GM12878 (cell line): Measurements from ENCODE around the gene DLK2. TPM values are rescaled to one million over a fixed set of nuclear protein-coding genes. Genes with fewer than 3 reads are reported as not detected.

Source experiments
- ATAC-seq: fragments of 200-7000 bp; cut with Tn5 transposase; 3 replicates; pipeline ENCODE4 v1.9.1; 2020; ENCODE audit warnings: mild to moderate bottlenecking, moderate library complexity
- BruUV-seq: library from RNA; stranded (reverse); fragments of 400-500 nt; replicated peaks from 2 replicates; lab custom pipeline; 2021; lab: Mats Ljungman, UMichigan
- CTCF ChIA-PET: fragments of 300-600 bp; sonication (Branson Sonifier 250); formaldehyde crosslinking; extraction: SDS; loops from one replicate; lab custom pipeline; 2021; ENCODE audit warnings: inconsistent platforms; lab: Yijun Ruan, JAX
- POLR2A ChIA-PET: fragments of 350-600 bp; formaldehyde crosslinking; extraction: SDS; loops from one replicate; lab custom pipeline; 2021; ENCODE audit warnings: inconsistent platforms; lab: Charles Lee
- RAD21 ChIA-PET: fragments of 300-600 bp; sonication (Branson Sonifier 250); formaldehyde crosslinking; loops from one replicate; lab custom pipeline; 2023; ENCODE audit warnings: antibody characterized with exemption; ENCODE audit not compliant: unreplicated experiment; lab: Charles Lee
- SMC1A ChIA-PET: fragments of 300-600 bp; sonication (Branson Sonifier 250); formaldehyde crosslinking; loops from one replicate; lab custom pipeline; 2023; ENCODE audit not compliant: unreplicated experiment, uncharacterized antibody; lab: Charles Lee
- DNase-seq: peaks from one replicate; pipeline ENCODE4 v3.0.0-alpha.2; 2011; ENCODE audit warnings: low read depth, low spot score
- FAIRE-seq: peaks from 3 replicates; lab custom pipeline; 2011; peaks lifted over from hg19 to GRCh38; lab: Jason Lieb, UNC
- H2AFZ ChIP-seq: 2 replicates; pipeline ENCODE4 v1.6.0; 2011; ENCODE audit warnings: low read depth, low read length, control low read depth; ENCODE audit not compliant: control insufficient read depth
- H3K27ac ChIP-seq: 2 replicates; pipeline ENCODE4 v1.5.1; 2011; ENCODE audit warnings: control low read depth; ENCODE audit not compliant: control insufficient read depth, insufficient read depth
- H3K27me3 ChIP-seq, 2 experiments: replicated peaks in 1 of 2; 2 replicates each; pipeline versions ENCODE4 v1.6.0 to v1.6.1; 2011; ENCODE audit warnings: low read length in 1 of 2; ENCODE audit not compliant: control insufficient read depth in 2 of 2, insufficient read depth in 2 of 2
- H3K36me3 ChIP-seq, 2 experiments: 2 replicates each; pipeline ENCODE4 v1.5.1; 2011; ENCODE audit warnings: low read length in 1 of 2; ENCODE audit not compliant: control insufficient read depth in 2 of 2, insufficient read depth in 2 of 2
- H3K4me1 ChIP-seq: 2 replicates; pipeline ENCODE4 v1.6.1; 2011; ENCODE audit warnings: mild to moderate bottlenecking, low read length, moderate library complexity, mixed read lengths; ENCODE audit not compliant: control insufficient read depth, insufficient read depth
- H3K4me2 ChIP-seq: 2 replicates; pipeline ENCODE4 v1.6.0; 2011; ENCODE audit warnings: control low read depth; ENCODE audit not compliant: control insufficient read depth, insufficient read depth
- H3K4me3 ChIP-seq: fragments of 200-600 bp; sonication (generic); 2 replicates; pipeline ENCODE4 v1.5.1; 2016
- H3K79me2 ChIP-seq: 2 replicates; pipeline ENCODE4 v1.6.0; 2011; ENCODE audit warnings: low read length; ENCODE audit not compliant: control insufficient read depth, insufficient read depth
- H3K9ac ChIP-seq: 2 replicates; pipeline ENCODE4 v1.8.0; 2011; ENCODE audit warnings: low read length, control low read depth, mixed read lengths; ENCODE audit not compliant: control insufficient read depth, insufficient read depth
- H3K9me3 ChIP-seq: replicated peaks from 3 replicates; pipeline ENCODE4 v1.5.1; 2011; ENCODE audit warnings: mild to moderate bottlenecking, low read length; ENCODE audit not compliant: control insufficient read depth, insufficient read depth
- H4K20me1 ChIP-seq: 2 replicates; pipeline ENCODE4 v1.6.0; 2011; ENCODE audit not compliant: control insufficient read depth, insufficient read depth
- BCLAF1 ChIP-seq: fragments of 450-650 bp; IDR thresholded peaks from 2 replicates; pipeline ENCODE4 v1.6.1; 2017; ENCODE audit warnings: antibody characterized with exemption, mild to moderate bottlenecking, moderate library complexity
- IRF3 ChIP-seq: fragments of 450-650 bp; IDR thresholded peaks from 2 replicates; pipeline ENCODE4 v1.6.1; 2014; ENCODE audit warnings: mild to moderate bottlenecking
- MYC ChIP-seq: IDR thresholded peaks from 2 replicates; pipeline ENCODE4 v1.6.1; 2011; ENCODE audit warnings: mild to moderate bottlenecking, low read length, moderate library complexity, inconsistent platforms; ENCODE audit not compliant: insufficient read depth, insufficient replicate concordance, insufficient read length, severe bottlenecking
- WGBS: methylation state at CpG from one replicate; pipeline ENCODE4 v1.1.6; 2016; ENCODE audit warnings: low lambda C conversion rate; ENCODE audit not compliant: insufficient replicate concordance, insufficient coverage; ENCODE audit errors: missing lambda C conversion rate; 5-methylcytosine and 5-hydroxymethylcytosine counted together
- in situ Hi-C: fragments of 300-500 bp; cut with MboI; formaldehyde crosslinking; loops from 9 replicates; pipeline ENCODE4 v1.14.3; 2018; ENCODE audit warnings: mixed read lengths
- intact Hi-C: fragments of 100-400 bp; cut with micrococcal nuclease; formaldehyde crosslinking; loops from one replicate; pipeline ENCODE4 v1.14.2; 2022; ENCODE audit not compliant: unreplicated experiment
- polyA plus RNA-seq, 11 experiments: library from polyadenylated mRNA; depleted of rRNA in 4 of 11; unstranded in 6 of 11; stranded (reverse) in 5 of 11; fragments of >200 nt; fragmentation: Nextera tagmentation in 4 of 11; fragmentation: Illumina TruSeq in 1 of 11; extraction: Ambion mirVana in 4 of 11; extraction: Trizol in 1 of 11; gene quantifications; 1 replicate in 1 of 11; 2 replicates in 10 of 11; pipeline versions ENCODE4 v1.2.1 to v1.2.3, GENCODE V29; 2011 to 2016; ENCODE audit warnings: inconsistent platforms in 2 of 11, missing spikeins in 2 of 11, low read depth in 1 of 11
- total RNA-seq, 4 experiments: library from RNA; depleted of rRNA in 3 of 4; stranded (reverse); fragments of >200 nt in 3 of 4; fragmentation: Illumina TruSeq in 1 of 4; extraction: Trizol in 1 of 4; gene quantifications; 2 replicates each; pipeline versions ENCODE4 v1.2.1 to v1.2.3, GENCODE V29; 2013 to 2021

Gene DLK2
- total and polyA plus RNA-seq, 10 of the 15 experiments (the other 5 are each of a cell fraction or from before 2014, with no cell fraction given): 0.03 to 0.55 (median 0.38) TPM; not detected in 4

GRCh38 chr6:43434001-43434840 lies 21.1 kb downstream of the DLK2 start:
- no peak for DNase-seq
- TF ChIP-seq IRF3 (no peak), BCLAF1 (no peak), MYC (no peak)
- H3K9ac ChIP-seq: no peak overlapping the region
- no peak overlapping the region for H3K4me2 ChIP-seq
- no peak for FAIRE-seq
- ChIA-PET CTCF (interaction anchor here (0.8 to 1.7 kb wide), 5 partner anchors 19 to 173 kb away, joined by 3 to 9 read pairs (median 3); no protein-coding TSS in a partner anchor), POLR2A (no interaction called here), SMC1A (no interaction called here), RAD21 (interaction anchor here (1.1 kb wide), 1 partner anchor 68 kb away, joined by 4 read pairs; no protein-coding TSS in a partner anchor)
- no peaks in the 10 kb centered on the region for H3K9me3 ChIP-seq
- no TSS peak for BruUV-seq
- WGBS: 91% methylated on average over 15 of the region's 15 CpGs
- H3K27me3 ChIP-seq: no peaks in the 10 kb centered on the region
- H4K20me1 ChIP-seq: no peaks in the 10 kb centered on the region; the same call in 1 of the 2 replicates
- H3K79me2 ChIP-seq: peaks cover 7% of the 10 kb centered on the region
- ATAC-seq: no peak
- in situ Hi-C loops (no loop called here), intact Hi-C loops (no loop called here)
- H3K4me1 ChIP-seq: no peaks in the 10 kb centered on the region; the same call in 1 of the 2 replicates
- H2AFZ ChIP-seq: no peak overlapping the region
- H3K36me3 ChIP-seq: peaks cover 3 to 7% of the 10 kb centered on the region in 2 experiments; a peak in 3 of 4 replicates
- H3K27ac ChIP-seq: no peak overlapping the region
- no peak overlapping the region for H3K4me3 ChIP-seq
